ENCODE measurements around the gene CNN3.

Gene CNN3

GRCh38 chr1:94925004-94925403 is 1.9 kb downstream of the CNN3 start:
- in situ Hi-C loops (cut with MboI; ENCODE audit: low sequenced_read_pairs) = no loop called here

- in situ Hi-C loops (cut with MboI; ENCODE audit: low sequenced_read_pairs) = no loop called here
Observed at GRCh38 chr1:94922761-94923331, 4.1 kb downstream of the CNN3 start.

GRCh38 chr1:94921977-94922376 is 4.9 kb downstream of the CNN3 start:
- in situ Hi-C loops (cut with MboI; ENCODE audit: low sequenced_read_pairs) = no loop called here

DNA sequence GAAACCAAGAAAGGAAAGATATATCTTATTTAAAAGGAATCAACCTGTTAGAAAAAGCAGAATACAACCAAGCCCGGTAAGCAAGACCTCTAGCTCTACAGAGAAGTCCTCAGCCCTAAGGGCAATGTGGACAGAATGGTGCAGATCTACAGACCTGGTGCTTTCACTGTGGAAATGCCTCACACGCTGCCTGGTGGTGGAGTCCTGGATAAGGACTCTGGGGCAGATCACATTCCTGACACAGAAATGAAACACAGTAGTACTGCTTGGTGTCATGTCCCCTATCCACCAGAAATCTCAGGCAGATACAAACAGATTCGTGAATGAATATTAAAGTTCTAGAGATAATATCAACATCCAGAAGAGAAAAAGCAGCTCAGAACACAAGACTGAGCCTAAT is 6.8 kb downstream of the CNN3 start:
- in situ Hi-C loops (cut with MboI; ENCODE audit: low sequenced_read_pairs) = no loop called here

GRCh38 chr1:94919241-94920030 is 7.5 kb downstream of the CNN3 start:
- in situ Hi-C loops (cut with MboI; ENCODE audit: low sequenced_read_pairs) = no loop called here

- in situ Hi-C loops (cut with MboI; ENCODE audit: low sequenced_read_pairs) = no loop called here
Observed at GRCh38 chr1:94917251-94917650, 9.7 kb downstream of the CNN3 start.

DNA sequence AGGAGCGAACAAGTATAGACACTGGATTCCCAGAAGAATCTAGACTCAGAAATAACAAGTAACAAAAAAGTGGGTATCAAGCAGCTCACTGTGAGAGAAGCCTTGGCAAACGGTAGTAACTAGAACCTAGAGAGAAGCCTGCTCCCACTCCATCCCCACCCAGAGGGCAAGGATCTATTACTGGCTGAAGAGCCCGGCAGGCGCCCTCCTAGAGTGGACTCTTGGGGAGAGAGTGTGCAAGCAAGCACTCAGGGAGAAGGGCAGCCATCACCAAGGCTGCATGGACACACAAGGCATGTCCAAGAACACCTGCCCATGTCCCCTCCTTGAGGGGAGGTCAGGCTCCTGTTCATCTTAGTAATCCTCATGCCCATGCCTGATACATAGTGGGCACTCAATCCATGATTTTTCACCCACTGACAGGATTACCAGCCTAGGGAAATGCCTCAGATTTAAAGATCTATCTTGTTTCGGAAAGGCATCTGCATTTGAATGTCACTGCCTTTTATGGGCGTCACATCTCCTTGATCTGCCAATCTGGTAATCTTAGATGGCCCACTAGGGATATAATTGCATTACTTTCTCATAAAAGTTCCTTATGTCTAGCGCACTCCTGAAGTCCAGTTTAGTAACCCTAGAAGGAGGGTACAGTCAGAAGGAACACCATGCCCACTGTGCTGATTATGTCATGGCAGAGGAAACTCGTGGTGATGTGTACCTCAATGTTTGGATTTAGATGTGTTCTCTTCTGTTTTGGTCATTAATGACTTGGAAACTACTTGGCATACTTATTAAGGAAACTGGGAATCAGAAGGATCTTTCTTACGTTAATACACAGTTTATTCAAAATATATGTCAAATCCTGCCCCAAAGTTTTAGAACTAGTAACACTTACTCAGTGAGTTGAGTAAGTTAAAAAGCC is 14.4 kb downstream of the CNN3 start:
- in situ Hi-C loops (cut with MboI; ENCODE audit: low sequenced_read_pairs) = no loop called here

GRCh38 chr1:94909486-94909885 is 17.4 kb downstream of the CNN3 start:
- in situ Hi-C loops (cut with MboI; ENCODE audit: low sequenced_read_pairs) = no loop called here

GRCh38 chr1:94908965-94909364 is 17.9 kb downstream of the CNN3 start:
- in situ Hi-C loops (cut with MboI; ENCODE audit: low sequenced_read_pairs) = no loop called here

- in situ Hi-C loops (cut with MboI; ENCODE audit: low sequenced_read_pairs) = no loop called here
Observed at GRCh38 chr1:94908190-94908589, 18.7 kb downstream of the CNN3 start.

DNA sequence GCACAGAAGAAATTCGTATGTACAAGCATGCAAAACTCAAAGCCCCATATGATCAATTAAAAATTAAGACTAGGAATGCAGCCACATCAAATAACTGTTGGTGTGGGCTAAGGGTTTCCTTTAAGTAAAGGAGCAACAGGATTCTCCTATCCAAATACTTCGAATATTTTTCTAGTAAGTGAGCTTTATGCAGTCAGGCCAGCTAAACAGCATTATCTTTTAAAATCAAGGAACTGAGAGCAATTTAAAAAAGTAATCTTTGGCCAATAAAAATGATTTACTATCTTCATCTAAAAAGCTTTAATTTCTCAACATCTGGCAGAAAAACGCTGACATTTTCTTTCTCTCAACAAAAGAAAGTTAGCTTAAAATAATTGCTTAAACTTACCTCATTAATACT is 19.8 kb downstream of the CNN3 start:
- in situ Hi-C loops (cut with MboI; ENCODE audit: low sequenced_read_pairs) = no loop called here

DNA sequence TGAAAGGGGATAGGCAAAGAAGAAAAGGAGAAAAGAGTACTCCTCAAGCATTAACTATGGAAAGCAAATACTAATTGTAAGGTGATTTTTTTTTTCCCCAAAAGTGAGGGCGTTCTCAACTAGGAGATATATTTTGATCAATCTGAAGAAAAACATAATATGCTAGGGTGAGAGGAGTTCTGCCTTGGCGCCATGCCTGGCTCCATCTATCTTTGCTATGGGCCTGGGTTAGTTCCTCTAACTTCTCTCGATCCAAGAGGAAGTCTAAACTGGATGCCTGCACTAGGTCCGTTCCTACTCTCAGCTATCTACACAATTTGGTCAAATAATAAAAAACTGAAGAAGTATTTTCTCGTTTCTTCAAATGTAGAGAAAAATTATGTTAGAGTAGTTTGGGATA is 20.5 kb downstream of the CNN3 start:
- in situ Hi-C loops (cut with MboI; ENCODE audit: low sequenced_read_pairs) = no loop called here

DNA sequence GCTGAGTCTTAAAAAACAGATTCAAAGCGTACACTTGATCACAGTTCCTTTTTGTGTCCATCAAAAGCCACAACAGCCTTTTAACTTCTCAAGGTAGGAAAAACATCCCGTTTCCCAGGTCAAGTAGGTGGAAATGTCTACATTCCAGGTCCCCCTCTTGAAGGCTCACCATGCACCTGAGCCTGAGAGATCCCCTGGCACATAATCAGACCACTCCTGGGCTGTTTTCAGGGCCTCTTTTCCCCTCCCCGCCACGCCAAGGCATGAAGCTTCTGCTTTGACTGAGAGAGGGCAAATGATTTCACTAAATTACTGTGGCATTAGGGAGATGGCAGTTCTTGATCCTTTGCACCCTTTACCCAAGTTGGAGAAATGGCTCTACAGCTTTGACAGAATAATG is 21.7 kb downstream of the CNN3 start:
- in situ Hi-C loops (cut with MboI; ENCODE audit: low sequenced_read_pairs) = no loop called here

DNA sequence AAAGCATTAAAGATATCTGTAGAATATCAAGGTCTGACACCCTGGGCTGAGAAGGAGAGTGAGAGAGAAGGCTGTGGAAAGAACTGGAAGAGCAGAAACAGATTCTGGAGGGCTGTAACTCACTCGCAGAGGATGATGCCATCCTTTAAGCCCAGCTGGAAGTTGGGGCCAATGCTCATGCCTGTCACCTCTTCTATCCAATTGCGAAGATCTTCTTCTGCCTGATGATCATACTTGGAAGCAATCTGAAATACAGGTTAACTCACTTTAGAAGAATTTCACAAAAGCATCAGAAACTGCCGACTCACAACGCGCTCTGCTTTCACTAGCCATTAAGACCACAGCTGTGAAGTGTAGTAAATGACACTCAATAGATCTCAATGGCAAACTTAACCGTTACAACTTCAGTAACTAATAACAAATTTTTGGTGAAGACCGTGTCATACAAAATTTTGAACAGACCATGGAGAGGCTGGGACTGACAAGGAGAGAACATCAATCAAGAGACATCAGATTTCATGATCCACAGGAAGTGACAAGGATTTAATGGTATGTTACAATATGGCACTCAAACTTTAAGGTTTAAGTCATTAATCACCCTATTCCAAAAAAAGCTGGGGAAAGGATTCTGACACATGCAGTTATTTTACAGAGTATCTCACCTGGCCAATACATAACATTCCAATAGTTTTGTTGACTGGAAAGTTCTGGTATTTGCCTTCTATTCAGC is 23.5 kb downstream of the CNN3 start:
- in situ Hi-C loops (cut with MboI; ENCODE audit: low sequenced_read_pairs) = no loop called here

DNA sequence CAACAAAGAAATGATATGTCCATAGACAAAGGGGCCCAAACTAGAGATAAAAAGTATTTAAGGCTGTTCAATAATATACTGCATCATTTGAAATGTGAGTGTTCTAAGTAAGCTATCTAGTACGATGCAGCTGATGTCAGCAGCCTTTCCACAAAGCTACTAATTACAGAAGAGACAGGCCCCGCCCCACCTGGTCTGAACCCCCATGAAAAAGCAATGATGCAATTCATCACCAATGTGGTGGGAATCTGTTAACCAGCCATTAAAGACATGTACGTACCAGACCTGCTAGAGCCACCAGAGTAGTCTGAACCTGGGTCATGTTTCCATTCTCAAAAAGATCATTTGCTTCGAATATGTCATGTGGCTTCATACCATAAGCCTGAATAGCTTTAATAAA is 25.1 kb downstream of the CNN3 start:
- in situ Hi-C loops (cut with MboI; ENCODE audit: low sequenced_read_pairs) = no loop called here

GRCh38 chr1:94899756-94900155 is 27.2 kb downstream of the CNN3 start:
- in situ Hi-C loops (cut with MboI; ENCODE audit: low sequenced_read_pairs) = no loop called here

GRCh38 chr1:94898491-94899385 is 28.2 kb downstream of the CNN3 start:
- in situ Hi-C loops (cut with MboI; ENCODE audit: low sequenced_read_pairs) = no loop called here

DNA sequence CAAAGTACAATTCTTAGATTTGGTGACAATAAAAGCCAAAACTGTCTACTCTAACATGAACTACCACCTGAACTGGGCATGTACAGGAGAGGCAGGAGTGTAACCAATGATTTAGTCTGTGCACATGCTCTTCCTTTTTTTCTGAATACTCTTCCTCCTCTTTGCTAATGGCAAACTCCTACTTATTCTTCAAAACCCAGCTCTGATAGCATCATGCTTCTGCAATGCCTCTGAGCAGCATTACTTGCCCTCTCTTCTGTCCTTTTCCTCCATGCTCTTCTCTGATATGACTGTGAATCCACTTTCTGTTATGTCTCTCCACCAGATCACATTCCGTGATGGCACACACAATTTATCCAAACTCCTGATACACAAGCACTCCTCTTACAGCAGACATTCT is 31.4 kb downstream of the CNN3 start:
- in situ Hi-C loops (cut with MboI; ENCODE audit: low sequenced_read_pairs) = no loop called here

GRCh38 chr1:94894630-94895029 is 32.3 kb downstream of the CNN3 start:
- in situ Hi-C loops (cut with MboI; ENCODE audit: low sequenced_read_pairs) = no loop called here

GRCh38 chr1:94892604-94893254 is 34.2 kb downstream of the CNN3 start:
- in situ Hi-C loops (cut with MboI; ENCODE audit: low sequenced_read_pairs) = no loop called here
